Upper lobe of left lung (tissue), 6 donors: ENCODE results near the gene ANKRD36. TPM values are rescaled to one million over a fixed set of nuclear protein-coding genes. Genes with fewer than 3 reads are reported as not detected.
A peak's percentile ranks its signal among the peaks of the same experiment; 100 is the strongest.
"Not testable (repeated sequence)": the region's sequence is repeated elsewhere in the genome, so short reads cannot be mapped to it uniquely, and the experiment has no call there.

Experiments used
- ATAC-seq, 2 donors: fragments of 200-7000 bp; cut with Tn5 transposase; one replicate each; pipeline ENCODE4 v1.9.1; 2022; ENCODE audit warnings: mild to moderate bottlenecking in 2 of 2, moderate library complexity in 2 of 2; ENCODE audit not compliant: low FRiP score in 2 of 2
- DNase-seq, 2 donors: peaks; one replicate each; pipeline ENCODE4 v3.0.0-alpha.2; 2019 to 2020
- H3K27ac ChIP-seq, 4 donors: fragments of 200-600 bp; sonication (generic); one replicate each; pipeline ENCODE4 v1.5.1; 2016 to 2019
- H3K27me3 ChIP-seq, 4 donors: fragments of 200-600 bp; sonication (generic); one replicate each; pipeline ENCODE4 v1.5.1; 2017 to 2019
- H3K36me3 ChIP-seq, 4 donors: fragments of 200-600 bp; sonication (generic); one replicate each; pipeline ENCODE4 v1.5.1; 2016 to 2019
- H3K4me1 ChIP-seq, 4 donors: fragments of 200-600 bp; sonication (generic); one replicate each; pipeline ENCODE4 v1.5.1; 2018 to 2019
- H3K4me3 ChIP-seq, 4 donors: fragments of 200-600 bp; sonication (generic); one replicate each; pipeline ENCODE4 v1.5.1; 2017 to 2019; ENCODE audit warnings: mild to moderate bottlenecking in 2 of 4, moderate library complexity in 1 of 4
- H3K9me3 ChIP-seq, 4 donors: fragments of 200-600 bp; sonication (generic); one replicate each; pipeline ENCODE4 v1.5.1; 2018 to 2019
- CTCF ChIP-seq, 6 experiments: fragments of 450-650 bp in 4 of 6; fragments of 200-600 bp in 2 of 6; sonication (generic) in 2 of 6; IDR thresholded peaks; one replicate each; pipeline ENCODE4 v1.5.1; 2016 to 2019; ENCODE audit warnings: antibody characterized with exemption in 6 of 6
- EP300 ChIP-seq, 4 donors: sonication (generic); formaldehyde crosslinking; IDR thresholded peaks; one replicate each; pipeline ENCODE4 v1.5.1; 2017; ENCODE audit warnings: antibody characterized with exemption in 4 of 4, control low read depth in 2 of 4
- POLR2A ChIP-seq, 4 donors: fragments of 450-650 bp; IDR thresholded peaks; one replicate each; pipeline ENCODE4 v1.5.1; 2016 to 2017; ENCODE audit warnings: antibody characterized with exemption in 4 of 4, mild to moderate bottlenecking in 2 of 4
- POLR2AphosphoS5 ChIP-seq, 2 donors: sonication (generic); formaldehyde crosslinking; IDR thresholded peaks; one replicate each; pipeline ENCODE4 v1.5.1; 2017; ENCODE audit warnings: antibody characterized with exemption in 2 of 2
- WGBS, 2 donors: methylation state at CpG; one replicate each; pipeline ENCODE4 v1.1.5; 2017 to 2018; 5-methylcytosine and 5-hydroxymethylcytosine counted together
- total RNA-seq, 6 donors: library from RNA; depleted of rRNA in 4 of 6; stranded (reverse); fragments of >200 nt in 4 of 6; gene quantifications; one replicate each; pipeline versions ENCODE4 v1.1.0 to v1.2.1, GENCODE V29; 2016 to 2021
- donor health status: DM: no; HTN: no; CAD: no; lungs with moderate emphysema.
- donor health status: DM: no; HTN: yes; CAD: no; lungs with severe emphysema.

ANKRD36 gene
- total RNA-seq: 10 to 100 TPM; 13.9 to 87.0 (median 33.9) TPM

- Histone ChIP-seq H3K4me3 (peak within 1 kb of the TSS; percentile 52 to 94 (median 75)), H3K27ac (peak within 1 kb of the TSS; percentile 89 to 95 (median 90))
- 0% methylated on average over 5 to 12 of the region's 74 CpGs for WGBS, 2 donors
- H3K36me3 ChIP-seq, H3K4me1 ChIP-seq, H3K27me3 ChIP-seq, H3K9me3 ChIP-seq: not testable (repeated sequence)
- TF ChIP-seq POLR2AphosphoS5 (IDR thresholded peaks at IDR 0.05) (peak; percentile 20 to 30), POLR2A (IDR thresholded peaks at IDR 0.05) (peak in 3 of 4 donors; percentile 22 to 65 (median 56)), CTCF (IDR thresholded peaks at IDR 0.05) (peak; percentile 51 to 84 (median 81))
- peak; percentile 94 to 96 for ATAC-seq
- DNase-seq: peak; percentile 87 to 96
Measured at GRCh38 chr2:97113050-97113881, at the start of gene ANKRD36. Gene ANKRD36 (plus strand): TSS chr2:97113153. CDS start chr2:97113740, 587 bp downstream.

- 69 to 83% methylated on average over 5 of the region's 5 CpGs for WGBS, 2 donors
- DNase-seq, H3K4me3 ChIP-seq, H3K9me3 ChIP-seq, H3K27me3 ChIP-seq, H3K36me3 ChIP-seq, ATAC-seq, H3K27ac ChIP-seq, H3K4me1 ChIP-seq: not testable (repeated sequence)
Measured at GRCh38 chr2:97066030-97066429, 46.9 kb upstream of the ANKRD36 start.

DNA sequence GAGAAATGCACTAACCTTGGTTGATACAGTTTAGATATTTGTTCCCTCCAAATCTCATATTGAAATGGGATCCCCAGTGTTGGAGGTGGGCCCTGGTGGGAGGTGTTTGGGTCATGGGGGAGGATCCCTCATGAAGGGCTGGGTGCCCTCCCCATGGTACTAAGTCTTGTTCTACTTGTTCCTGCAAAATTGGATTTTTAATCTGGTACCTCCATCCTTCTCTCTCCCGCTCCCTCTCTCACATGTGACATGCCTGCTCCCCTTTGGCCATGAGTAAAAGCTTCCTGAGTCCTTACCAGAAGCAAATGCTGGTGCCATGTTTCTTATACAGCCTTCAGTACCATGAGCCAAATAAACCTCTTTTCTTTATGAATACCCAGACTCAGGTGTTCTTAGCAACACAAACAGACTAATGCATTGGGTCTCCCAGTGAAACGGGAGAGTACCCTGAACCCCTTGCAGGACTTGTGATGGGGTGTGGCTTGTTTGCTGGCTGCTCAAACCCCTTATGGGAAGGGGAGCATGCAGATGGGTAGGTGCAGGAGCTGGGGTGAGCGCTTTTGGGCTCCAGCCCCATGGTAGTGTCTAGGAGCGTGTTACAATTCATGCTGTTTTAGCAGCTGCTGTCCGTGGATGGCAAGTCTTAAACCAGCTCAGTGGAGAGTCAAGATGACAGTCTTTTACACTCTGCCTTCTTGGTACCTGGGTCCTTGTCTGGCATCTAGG, 45.5 kb upstream of the ANKRD36 start:
- H3K4me1 ChIP-seq: no peaks in the 10 kb centered on the region
- H3K9me3 ChIP-seq: peaks cover 0 to 7% (median 0%) of the 10 kb centered on the region in 4 donors
- no peak for DNase-seq
- 75 to 77% methylated on average over 5 of the region's 5 CpGs for WGBS, 2 donors
- peak in 1 of 2 donors; percentile 62 for ATAC-seq
- TF ChIP-seq EP300 (IDR thresholded peaks at IDR 0.05) (no peak), CTCF (IDR thresholded peaks at IDR 0.05) (no peak), POLR2AphosphoS5 (IDR thresholded peaks at IDR 0.05) (no peak), POLR2A (IDR thresholded peaks at IDR 0.05) (no peak)
- no peak overlapping the region for H3K27ac ChIP-seq
- no peaks in the 10 kb centered on the region for H3K27me3 ChIP-seq
- no peaks in the 10 kb centered on the region for H3K36me3 ChIP-seq
- no peak overlapping the region for H3K4me3 ChIP-seq

GRCh38 chr2:97068074-97068473, 44.9 kb upstream of the ANKRD36 start:
- 79 to 81% methylated on average over 1 of the region's 1 CpG for WGBS, 2 donors
- Histone ChIP-seq H3K4me1 (no peaks in the 10 kb centered on the region), H3K27ac (no peak overlapping the region), H3K36me3 (no peaks in the 10 kb centered on the region), H3K4me3 (no peak overlapping the region), H3K27me3 (no peaks in the 10 kb centered on the region), H3K9me3 (peaks cover 0 to 7% (median 0%) of the 10 kb centered on the region in 4 donors)
- TF ChIP-seq POLR2AphosphoS5 (IDR thresholded peaks at IDR 0.05) (no peak), EP300 (IDR thresholded peaks at IDR 0.05) (no peak), CTCF (IDR thresholded peaks at IDR 0.05) (no peak), POLR2A (IDR thresholded peaks at IDR 0.05) (no peak)
- DNase-seq (no peak), ATAC-seq (peak in 1 of 2 donors; percentile 69)

GRCh38 chr2:97068722-97069121, 44.2 kb upstream of the ANKRD36 start:
- not testable (repeated sequence) for H3K27ac ChIP-seq
- WGBS, 2 donors: 79% methylated on average over 3 of the region's 5 CpGs; no CpG with 5 or more reads in 1 of the 2 donors

DNA sequence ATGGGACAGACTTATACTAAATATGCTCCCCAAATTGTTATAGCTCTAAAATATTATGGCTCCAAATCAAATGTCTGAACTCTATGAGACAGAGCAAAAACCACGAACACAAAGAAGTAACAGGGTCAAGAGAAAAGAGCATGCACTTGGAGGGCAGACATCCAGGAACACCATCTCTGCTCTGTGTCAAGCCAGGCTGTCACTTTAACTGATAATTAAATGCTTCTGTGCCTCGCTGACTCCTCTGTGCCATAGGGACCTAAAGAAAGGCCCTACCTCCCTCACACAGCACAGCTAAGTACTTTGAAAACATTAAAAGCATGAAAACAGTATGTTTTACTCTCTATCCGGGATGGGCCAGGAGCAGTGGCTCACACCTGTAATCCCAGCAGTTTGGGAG, 42.0 kb upstream of the ANKRD36 start:
- H3K36me3 ChIP-seq, H3K4me3 ChIP-seq, H3K9me3 ChIP-seq, H3K4me1 ChIP-seq, ATAC-seq, H3K27me3 ChIP-seq, DNase-seq, H3K27ac ChIP-seq: not testable (repeated sequence)
- 71 to 79% methylated on average over 1 to 2 of the region's 3 CpGs for WGBS, 2 donors

More at GRCh38 chr2:97068722-97069121, 44.2 kb upstream of the ANKRD36 start:
- not testable (repeated sequence) for H3K36me3 ChIP-seq, H3K4me3 ChIP-seq, H3K9me3 ChIP-seq, H3K4me1 ChIP-seq, H3K27me3 ChIP-seq, ATAC-seq
- peak in 1 of 2 donors; percentile 15 for DNase-seq

GRCh38 chr2:97077213-97077612, 35.7 kb upstream of the ANKRD36 start:
- not testable (repeated sequence) for H3K27ac ChIP-seq, H3K27me3 ChIP-seq, ATAC-seq, H3K36me3 ChIP-seq, H3K4me3 ChIP-seq, H3K4me1 ChIP-seq, H3K9me3 ChIP-seq, DNase-seq
- 65 to 67% methylated on average over 8 of the region's 8 CpGs for WGBS, 2 donors

DNA sequence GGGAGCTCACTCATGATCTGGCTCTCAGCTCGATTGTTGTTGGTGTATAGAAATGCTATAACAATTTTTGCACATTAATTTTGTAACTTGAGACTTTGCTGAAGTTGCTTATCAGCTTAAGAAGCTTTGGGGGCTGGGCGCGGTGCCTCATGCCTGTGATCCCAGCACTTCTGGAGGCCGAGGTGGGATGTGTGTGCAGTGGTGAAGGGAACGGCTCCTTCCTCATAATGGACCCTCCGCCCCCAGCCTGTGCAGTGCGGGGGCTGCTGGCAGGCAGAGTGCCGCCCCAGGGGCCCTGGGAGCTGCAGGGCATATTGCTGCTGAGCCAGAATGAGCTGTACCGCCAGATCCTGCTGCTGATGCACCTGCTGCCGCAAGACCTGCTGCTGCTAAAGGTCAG, 32.1 kb upstream of the ANKRD36 start:
- not testable (repeated sequence) for H3K4me3 ChIP-seq
- peak in 1 of 2 donors; percentile 22 for DNase-seq
- WGBS, 2 donors: 74 to 82% methylated on average over 1 to 7 of the region's 10 CpGs

GRCh38 chr2:97082206-97082605, 30.7 kb upstream of the ANKRD36 start:
- H3K4me1 ChIP-seq, H3K27me3 ChIP-seq, DNase-seq, H3K4me3 ChIP-seq, H3K27ac ChIP-seq, H3K9me3 ChIP-seq, H3K36me3 ChIP-seq: not testable (repeated sequence)
- ATAC-seq: peak; percentile 25 to 52
- WGBS, 2 donors: 60% methylated on average over 3 of the region's 9 CpGs; no CpG with 5 or more reads in 1 of the 2 donors

More for the DNA sequence above, 32.1 kb upstream of the ANKRD36 start:
- not testable (repeated sequence) for ATAC-seq, H3K27ac ChIP-seq, H3K36me3 ChIP-seq, H3K4me1 ChIP-seq, H3K9me3 ChIP-seq, H3K27me3 ChIP-seq
